ENCODE data around the gene EFCAB3.
"Not testable (repeated sequence)": the region's sequence is repeated elsewhere in the genome, so short reads cannot be mapped to it uniquely, and the experiment has no call there.

The EFCAB3 gene

GRCh38 chr17:62380253-62380652, at the start of gene EFCAB3:
Gene EFCAB3 (plus strand): TSS chr17:62380553. CDS start chr17:62382980, 2,427 bp downstream.
- DNase-seq: no peak

DNA sequence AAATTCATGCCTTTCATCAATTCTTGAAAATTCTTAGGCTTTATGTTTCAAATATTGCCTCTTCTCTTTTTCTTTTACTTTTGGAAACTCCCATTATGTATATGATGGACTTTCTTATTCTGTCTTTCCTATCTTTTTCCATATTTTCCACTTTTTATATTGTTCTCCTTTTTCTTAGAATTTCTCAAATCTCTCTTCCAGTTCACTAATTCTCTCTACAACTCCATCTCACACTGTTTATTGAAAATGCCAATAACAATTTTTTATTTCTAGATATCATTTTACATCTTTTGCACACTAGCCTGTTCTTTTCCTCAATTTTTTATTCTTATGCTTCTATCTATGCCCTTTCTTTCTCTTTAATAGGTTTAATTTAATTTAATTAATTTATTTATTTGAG, 43.8 kb upstream of the EFCAB3 start:
- no peak for DNase-seq

DNA sequence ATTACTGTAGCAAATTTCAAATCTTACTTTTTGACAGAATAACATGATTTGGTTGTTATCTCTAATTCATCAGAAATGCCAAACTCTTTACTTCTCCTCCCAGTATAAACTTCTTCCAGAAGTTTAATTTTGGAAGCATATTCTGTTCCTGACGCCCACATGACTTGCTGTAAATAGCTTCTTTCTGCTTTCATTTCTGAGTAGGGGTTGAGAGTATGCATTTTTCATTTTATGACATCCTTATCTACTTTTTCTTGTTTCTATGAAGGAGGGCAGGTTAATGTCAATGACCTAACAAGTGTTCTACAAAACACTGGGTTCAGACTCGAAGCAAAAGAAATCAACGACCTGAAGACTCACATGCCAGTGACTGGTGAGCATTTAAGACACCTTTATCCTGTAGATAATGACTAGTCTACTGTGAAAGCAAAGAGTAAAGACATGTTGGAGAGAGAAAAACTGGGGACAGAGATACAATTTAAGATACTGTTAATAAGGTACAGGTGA, 36.5 kb upstream of the EFCAB3 start:
- DNase-seq: no peak

DNA sequence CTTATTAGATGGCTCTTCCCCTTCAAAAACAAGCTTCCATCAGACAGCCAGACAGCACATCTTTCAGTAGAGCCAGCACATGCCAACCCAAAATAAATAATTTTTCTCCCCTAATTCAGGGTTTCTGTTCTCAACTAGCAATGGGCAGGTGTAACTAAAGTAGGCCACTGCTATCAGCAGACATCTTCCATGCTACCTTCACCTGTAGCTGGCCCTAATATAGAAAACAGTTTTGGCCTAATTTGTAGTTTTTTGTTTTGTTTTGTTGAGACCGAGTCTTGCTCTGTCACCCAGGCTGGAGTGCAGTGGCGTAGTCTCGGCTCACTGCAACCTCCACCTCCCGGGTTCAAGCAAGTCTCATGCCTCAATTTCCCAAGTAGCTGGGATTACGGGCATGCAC, 29.2 kb upstream of the EFCAB3 start:
- no peak for DNase-seq

- no peak for DNase-seq
Observed at GRCh38 chr17:62366191-62366590, 14.2 kb upstream of the EFCAB3 start.

DNA sequence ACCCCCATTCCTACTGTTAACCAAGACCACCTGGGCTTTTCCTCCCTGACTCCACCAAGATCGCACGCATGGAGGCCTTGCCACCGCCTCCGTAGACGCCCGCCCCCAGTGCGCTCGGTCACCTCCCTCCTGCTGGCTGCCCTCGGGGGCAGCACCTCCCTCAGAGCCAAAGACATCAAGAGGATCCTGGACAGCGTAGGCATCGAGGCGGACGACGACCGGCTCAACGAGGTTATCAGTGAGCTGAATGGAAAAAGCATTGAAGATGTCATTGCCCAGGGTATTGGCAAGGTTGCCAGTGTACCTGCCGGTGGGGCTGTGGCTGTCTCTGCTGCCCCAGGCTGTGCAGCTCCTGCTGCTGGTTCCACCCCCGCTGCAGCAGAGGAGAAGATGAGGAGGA, 1.2 kb downstream of the EFCAB3 start:
- no peak for DNase-seq

- no peak for DNase-seq
Observed at GRCh38 chr17:62388856-62389255, 8.5 kb downstream of the EFCAB3 start.

DNA sequence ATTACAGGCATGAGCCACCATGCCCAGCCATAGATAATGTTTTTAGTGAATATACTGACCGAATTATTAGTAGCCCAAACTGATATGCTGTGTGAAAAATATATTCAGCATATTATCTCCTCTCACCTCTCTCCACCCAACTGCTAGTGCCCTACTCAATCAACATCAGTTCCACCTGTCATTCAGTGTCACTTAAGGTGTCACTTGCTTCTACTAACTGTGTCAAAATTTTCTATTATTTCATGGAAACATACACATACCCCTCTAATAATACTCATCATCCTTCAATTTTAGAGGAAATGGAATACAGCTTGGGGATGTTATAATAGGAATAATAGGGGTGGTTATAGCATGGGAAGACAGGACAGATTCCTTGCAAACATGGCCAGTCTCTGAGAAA, 12.6 kb downstream of the EFCAB3 start:
- no peak for DNase-seq

GRCh38 chr17:62398891-62399290, 18.5 kb downstream of the EFCAB3 start:
- DNase-seq: no peak

DNA sequence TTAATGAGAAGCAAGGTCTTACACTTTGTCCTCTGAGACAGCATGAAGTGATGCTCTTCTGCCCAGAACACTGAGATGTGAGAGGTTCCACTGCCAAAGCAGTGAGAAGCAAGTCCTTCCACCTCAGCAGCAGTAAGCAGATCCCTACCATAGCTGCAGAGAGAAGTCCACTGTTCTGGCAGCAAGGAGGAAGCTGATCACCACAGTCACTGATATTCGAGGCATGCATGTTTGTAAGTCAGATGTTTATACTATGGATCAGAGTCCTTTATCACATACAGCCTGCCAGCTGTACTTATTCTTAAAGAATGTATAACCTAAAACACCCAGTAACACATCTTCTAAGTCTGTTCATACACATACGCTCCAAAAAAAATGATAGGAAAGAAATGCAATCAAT, 25.1 kb downstream of the EFCAB3 start:
- no peak for DNase-seq

DNA sequence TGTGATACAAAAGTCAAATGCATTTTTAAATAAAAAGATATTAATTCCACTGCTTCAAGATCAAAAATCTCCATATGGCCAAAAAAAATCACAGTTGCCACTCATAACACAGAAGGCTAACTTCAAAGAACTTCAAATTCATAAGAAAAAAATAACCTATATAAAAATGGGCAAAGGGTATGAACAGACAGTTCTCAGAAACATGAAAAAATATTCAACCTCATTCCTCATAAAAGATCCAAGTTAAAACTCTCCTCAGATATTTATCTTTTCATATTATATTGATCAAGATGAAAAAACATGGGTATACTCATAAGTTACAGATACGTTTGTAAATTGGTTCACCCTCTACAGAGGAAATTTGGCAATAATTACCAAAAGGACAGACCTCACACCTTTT, 32.7 kb downstream of the EFCAB3 start:
- DNase-seq: not testable (repeated sequence)

- peak; percentile 4 to 16 for DNase-seq
Observed at GRCh38 chr17:62423647-62424461, 43.5 kb downstream of the EFCAB3 start, which contains the start of gene METTL2A. Gene METTL2A (plus strand): TSS chr17:62423897. CDS start chr17:62423903, 6 bp downstream.

DNA sequence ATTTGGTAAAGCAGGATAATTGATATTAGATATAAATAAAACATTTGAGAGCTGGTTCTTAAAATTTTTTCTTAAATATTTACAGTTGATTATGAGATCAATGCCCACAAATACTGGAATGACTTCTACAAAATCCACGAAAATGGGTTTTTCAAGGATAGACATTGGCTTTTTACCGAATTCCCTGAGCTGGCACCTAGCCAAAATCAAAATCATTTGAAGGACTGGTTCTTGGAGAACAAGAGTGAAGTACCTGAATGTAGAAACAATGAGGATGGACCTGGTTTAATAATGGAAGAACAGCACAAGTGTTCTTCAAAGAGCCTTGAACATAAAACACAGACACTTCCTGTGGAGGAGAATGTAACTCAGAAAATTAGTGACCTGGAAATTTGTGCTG, 45.9 kb downstream of the EFCAB3 start:
- not testable (repeated sequence) for DNase-seq

- not testable (repeated sequence) for DNase-seq
Observed at GRCh38 chr17:62435251-62435650, 54.9 kb downstream of the EFCAB3 start.

DNA sequence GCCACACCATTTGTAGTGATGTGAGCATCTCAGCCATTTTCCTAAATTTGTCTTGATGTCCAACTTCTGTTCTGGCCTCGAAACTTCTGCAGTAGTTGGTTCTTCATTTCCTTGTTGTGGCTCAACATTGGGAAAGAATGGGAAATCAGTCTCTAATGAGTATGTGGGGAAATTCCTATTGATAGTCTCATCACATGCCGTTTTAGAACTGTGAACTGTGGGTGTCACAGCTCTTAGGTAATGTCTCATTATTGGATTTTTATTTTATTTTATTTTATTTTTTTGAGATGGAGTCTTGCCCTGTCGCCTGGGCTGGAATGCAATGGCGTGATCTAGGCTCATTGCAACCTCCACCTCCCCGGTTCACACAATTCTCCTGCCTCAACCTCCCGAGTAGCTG, 60.8 kb downstream of the EFCAB3 start:
- DNase-seq: not testable (repeated sequence)

DNA sequence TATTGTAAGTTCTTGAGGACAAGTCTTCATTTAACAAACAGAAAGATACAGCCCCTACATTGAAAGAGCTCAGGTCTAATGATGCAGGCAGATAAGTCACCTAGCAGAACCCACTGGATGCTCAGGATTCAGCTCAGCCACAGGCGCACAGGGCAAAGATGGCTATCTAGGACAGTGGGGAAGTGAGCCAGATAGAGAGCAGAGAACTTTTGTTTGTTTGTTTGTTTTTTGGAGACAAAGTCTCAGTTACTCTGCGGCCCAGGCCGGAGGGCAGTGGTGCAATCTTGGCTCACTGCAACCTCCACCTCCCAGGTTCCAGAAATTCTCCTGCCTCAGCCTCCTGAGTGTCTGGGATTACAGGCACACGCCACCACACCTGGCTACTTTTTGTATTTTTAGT, 63.7 kb downstream of the EFCAB3 start:
- DNase-seq: no peak

DNA sequence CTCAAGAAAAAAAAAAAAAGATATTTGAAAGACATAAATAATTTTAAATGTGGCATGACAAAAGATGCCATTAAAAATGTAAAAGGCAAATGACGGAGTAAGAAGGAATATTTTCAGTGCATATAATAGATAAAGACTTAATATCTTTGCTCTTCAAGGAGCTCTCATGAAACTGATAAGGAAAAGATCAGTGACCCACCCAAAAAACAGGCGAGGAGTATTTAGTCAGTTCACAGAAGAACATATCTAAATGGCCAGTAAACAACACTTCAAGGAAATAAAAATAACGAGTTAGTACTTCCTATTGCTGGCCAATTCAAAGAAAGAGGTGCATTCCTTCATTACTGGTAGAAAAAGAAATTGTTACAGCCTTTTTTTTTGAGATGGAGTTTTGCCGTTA, 65.4 kb downstream of the EFCAB3 start:
- DNase-seq: not testable (repeated sequence)

DNA sequence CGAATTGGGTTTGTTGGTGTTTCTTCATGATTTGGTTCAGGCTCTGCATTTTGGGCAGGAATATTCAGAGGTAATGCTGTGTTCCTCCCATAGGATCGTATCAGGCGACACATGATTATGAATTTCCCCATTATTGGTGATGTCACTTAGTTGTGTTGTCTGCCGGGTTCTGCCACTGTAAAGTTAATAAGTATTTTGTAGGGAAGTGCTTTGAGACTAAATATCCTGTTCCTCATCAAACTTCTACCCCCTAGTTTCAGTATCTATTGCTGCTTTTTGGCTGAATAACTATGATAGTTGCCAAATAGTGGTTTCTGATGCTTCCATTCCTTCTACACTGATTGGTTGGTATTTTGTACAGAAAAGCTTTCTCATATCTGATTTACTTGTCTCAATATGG, 71.8 kb downstream of the EFCAB3 start:
- DNase-seq: not testable (repeated sequence)

GRCh38 chr17:62453041-62453440, 72.7 kb downstream of the EFCAB3 start:
- DNase-seq: not testable (repeated sequence)

DNA sequence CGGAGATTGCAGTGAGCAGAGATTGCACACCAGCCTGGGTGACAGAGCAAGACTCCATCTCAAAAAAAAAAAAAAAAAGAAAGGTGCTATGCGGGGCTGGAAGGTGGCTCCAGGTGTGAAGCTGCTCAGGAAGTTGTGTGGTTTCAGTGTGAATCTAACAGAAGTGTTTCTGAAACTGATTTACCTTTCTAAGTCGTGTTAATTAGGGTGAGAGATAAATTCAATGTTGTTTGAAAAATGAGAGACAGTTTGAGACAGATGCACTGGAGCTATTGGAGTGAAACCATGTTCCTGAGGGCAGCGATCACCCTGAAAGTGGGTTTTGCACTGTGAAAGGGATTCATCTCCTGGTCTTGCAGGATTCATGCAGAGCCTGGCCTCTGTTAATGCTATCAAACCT, 73.3 kb downstream of the EFCAB3 start:
- DNase-seq: not testable (repeated sequence)

DNA sequence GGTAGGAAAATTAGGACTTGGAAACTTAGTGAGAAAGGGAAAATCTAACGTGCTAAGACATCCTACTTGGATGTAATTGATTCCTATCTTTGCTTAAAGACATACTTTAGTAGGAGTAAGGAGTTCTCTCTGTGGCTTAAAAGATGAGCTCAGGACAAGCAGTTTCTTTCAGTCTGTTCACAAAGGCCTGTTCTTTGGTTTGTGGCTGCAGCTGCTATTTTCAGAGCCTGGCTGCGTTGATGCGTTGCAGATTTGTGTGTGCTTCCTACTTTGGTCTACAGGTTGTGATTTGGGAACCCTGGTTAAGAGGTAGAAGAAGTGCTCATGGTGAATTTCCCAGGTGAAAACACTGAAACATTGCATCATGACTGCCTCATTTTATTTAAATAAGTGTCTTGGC, 73.8 kb downstream of the EFCAB3 start:
- DNase-seq: not testable (repeated sequence)

GRCh38 chr17:62456016-62456415, 75.7 kb downstream of the EFCAB3 start:
- DNase-seq: no peak

- DNase-seq: not testable (repeated sequence)
Observed at GRCh38 chr17:62458483-62458882, 78.1 kb downstream of the EFCAB3 start.

DNA sequence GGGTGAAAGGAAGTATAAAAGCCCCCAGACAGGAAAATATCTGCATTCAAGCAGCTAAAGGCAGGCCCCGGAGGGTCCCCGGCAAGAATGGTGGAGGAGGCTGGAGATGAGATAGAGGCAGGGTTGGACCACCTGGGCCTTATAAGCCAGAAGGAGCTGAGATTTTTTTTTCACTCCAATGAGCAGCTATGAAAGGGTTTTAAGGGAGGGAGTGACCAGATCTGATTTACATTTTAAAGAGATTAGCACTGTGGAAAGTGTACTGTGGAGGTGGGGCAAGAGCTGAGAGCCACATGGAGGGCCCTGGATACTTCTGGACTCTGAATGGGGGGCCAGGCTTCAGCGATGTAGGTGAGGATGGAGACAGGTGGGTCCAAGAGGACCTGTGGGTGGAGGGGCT, 84.1 kb downstream of the EFCAB3 start:
- DNase-seq: not testable (repeated sequence)

GRCh38 chr17:62465271-62465670, 84.9 kb downstream of the EFCAB3 start:
- DNase-seq: not testable (repeated sequence)

Measured in cerebellar nuclear complex (tissue), 1 donor.